GM12872 (cell line): ENCODE measurements around the gene VAC14.

ENCODE experiments used
- TF ChIP-seq, protein P1 (sequence below): IDR thresholded peaks from 3 replicates; pipeline ENCODE4 v1.5.1; 2011; ENCODE audit warnings: low read depth, mild to moderate bottlenecking, low read length, moderate library complexity; ENCODE audit not compliant: insufficient read depth

Gene VAC14

DNA sequence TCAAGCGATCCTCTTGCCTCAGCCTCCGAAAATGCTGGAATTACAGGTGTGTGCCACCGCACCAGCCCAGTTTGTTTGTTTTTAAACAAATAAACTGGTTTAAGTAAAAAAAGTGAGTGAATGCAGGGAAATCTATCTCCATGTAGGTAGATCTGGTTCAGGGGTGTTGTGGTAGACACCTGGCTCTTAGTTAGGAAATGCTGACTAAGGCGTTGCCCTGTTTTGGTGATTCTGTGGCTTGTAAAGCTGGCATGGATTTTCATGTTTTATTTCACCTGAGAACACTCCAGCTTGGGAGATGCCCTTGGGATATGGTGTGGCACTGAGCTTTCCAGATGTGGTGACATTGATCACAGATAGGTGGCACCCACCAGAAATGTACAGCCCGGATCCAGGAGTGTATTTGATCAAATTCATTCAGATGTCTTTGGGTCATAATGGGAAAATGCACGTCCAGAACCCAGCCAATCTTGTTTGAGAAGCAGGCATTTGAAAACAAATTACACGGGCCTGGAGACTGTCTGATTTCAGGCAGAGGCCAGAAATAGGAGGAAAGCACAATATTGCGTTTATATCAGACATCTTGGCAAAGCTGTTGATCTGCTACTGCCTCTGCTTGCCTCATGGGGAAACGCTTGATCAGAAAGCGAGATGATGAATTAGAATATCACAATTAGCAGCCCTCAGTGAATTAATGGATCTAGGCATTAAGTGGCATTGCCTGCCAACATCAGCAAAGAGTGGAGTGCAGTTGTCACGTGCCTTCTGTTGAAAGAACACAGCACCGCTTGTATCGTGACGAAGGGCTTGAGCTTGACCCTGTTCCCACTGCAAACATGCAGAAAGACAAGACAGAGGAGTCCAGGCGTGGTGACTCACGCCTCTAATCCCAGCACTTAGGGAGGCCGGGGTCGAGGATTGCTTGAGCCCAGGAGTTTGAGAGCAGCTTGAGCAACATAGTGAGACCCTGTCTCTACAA is 161.9 kb downstream of the VAC14 start:
- TF ChIP-seq, protein P1, sequence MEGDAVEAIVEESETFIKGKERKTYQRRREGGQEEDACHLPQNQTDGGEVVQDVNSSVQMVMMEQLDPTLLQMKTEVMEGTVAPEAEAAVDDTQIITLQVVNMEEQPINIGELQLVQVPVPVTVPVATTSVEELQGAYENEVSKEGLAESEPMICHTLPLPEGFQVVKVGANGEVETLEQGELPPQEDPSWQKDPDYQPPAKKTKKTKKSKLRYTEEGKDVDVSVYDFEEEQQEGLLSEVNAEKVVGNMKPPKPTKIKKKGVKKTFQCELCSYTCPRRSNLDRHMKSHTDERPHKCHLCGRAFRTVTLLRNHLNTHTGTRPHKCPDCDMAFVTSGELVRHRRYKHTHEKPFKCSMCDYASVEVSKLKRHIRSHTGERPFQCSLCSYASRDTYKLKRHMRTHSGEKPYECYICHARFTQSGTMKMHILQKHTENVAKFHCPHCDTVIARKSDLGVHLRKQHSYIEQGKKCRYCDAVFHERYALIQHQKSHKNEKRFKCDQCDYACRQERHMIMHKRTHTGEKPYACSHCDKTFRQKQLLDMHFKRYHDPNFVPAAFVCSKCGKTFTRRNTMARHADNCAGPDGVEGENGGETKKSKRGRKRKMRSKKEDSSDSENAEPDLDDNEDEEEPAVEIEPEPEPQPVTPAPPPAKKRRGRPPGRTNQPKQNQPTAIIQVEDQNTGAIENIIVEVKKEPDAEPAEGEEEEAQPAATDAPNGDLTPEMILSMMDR: no peak
